Activated naive CD8-positive, alpha-beta T cell treated with anti-CD3 and anti-CD28 coated beads for 36 hours (primary cell): Measurements from ENCODE around the gene SCCPDH. TPM values are rescaled to one million over a fixed set of nuclear protein-coding genes. Genes with fewer than 3 reads are reported as not detected.
"Not testable (repeated sequence)": the region's sequence is repeated elsewhere in the genome, so short reads cannot be mapped to it uniquely, and the experiment has no call there.

Experiments used
- DNase-seq: peaks from one replicate; pipeline ENCODE4 v3.0.0; 2021
- H3K27ac Mint-ChIP-seq: one replicate; pipeline ENCODE4 v1.8.0; 2022; ENCODE audit warnings: mild to moderate bottlenecking, moderate library complexity, mixed read lengths
- H3K27me3 Mint-ChIP-seq: one replicate; pipeline ENCODE4 v1.8.0; 2022; ENCODE audit warnings: mild to moderate bottlenecking, mixed read lengths
- H3K36me3 Mint-ChIP-seq: one replicate; pipeline ENCODE4 v1.8.0; 2021; ENCODE audit warnings: mild to moderate bottlenecking, mixed read lengths
- H3K4me1 Mint-ChIP-seq: one replicate; pipeline ENCODE4 v1.8.0; 2021; ENCODE audit warnings: mixed read lengths
- H3K4me3 Mint-ChIP-seq: one replicate; pipeline ENCODE4 v1.8.0; 2022; ENCODE audit warnings: mild to moderate bottlenecking, moderate library complexity, mixed read lengths
- H3K9me3 Mint-ChIP-seq: one replicate; pipeline ENCODE4 v1.8.0; 2022; ENCODE audit warnings: mixed read lengths
- total RNA-seq, 2 experiments: library from RNA; stranded (reverse); gene quantifications; one replicate each; pipeline ENCODE4 v1.2.3, GENCODE V29; 2021

The SCCPDH gene
- total RNA-seq, 2 experiments from 2014 or later: 45.8 to 46.3 TPM

- Mint-ChIP-seq H3K27ac (peak overlapping the region; percentile 89), H3K4me3 (peak overlapping the region; percentile 97), H3K4me1 (peaks cover 18% of the 10 kb centered on the region), H3K36me3 (peaks cover 33% of the 10 kb centered on the region), H3K9me3 (peaks cover 19% of the 10 kb centered on the region), H3K27me3 (no peaks in the 10 kb centered on the region)
- no peak for DNase-seq
These were observed 504 bp downstream of the SCCPDH start for GRCh38 chr1:246724731-246725095.

- peaks cover 18% of the 10 kb centered on the region for H3K4me1 Mint-ChIP-seq
- DNase-seq: no peak
- H3K4me3 Mint-ChIP-seq: peak overlapping the region; percentile 97
- H3K27ac Mint-ChIP-seq: peak overlapping the region; percentile 89
- peaks cover 24% of the 10 kb centered on the region for H3K9me3 Mint-ChIP-seq
- H3K27me3 Mint-ChIP-seq: no peaks in the 10 kb centered on the region
- H3K36me3 Mint-ChIP-seq: peaks cover 38% of the 10 kb centered on the region
These were observed 982 bp downstream of the SCCPDH start for GRCh38 chr1:246725191-246725590.

- Mint-ChIP-seq H3K4me1 (peaks cover 18% of the 10 kb centered on the region), H3K27ac (no peak overlapping the region), H3K9me3 (peaks cover 22% of the 10 kb centered on the region), H3K27me3 (no peaks in the 10 kb centered on the region), H3K4me3 (no peak overlapping the region), H3K36me3 (peaks cover 48% of the 10 kb centered on the region)
- no peak for DNase-seq
These were observed 2.1 kb downstream of the SCCPDH start for GRCh38 chr1:246726255-246726679.

GRCh38 chr1:246726881-246727280, 2.7 kb downstream of the SCCPDH start:
- Mint-ChIP-seq H3K36me3 (peaks cover 55% of the 10 kb centered on the region), H3K9me3 (peaks cover 22% of the 10 kb centered on the region), H3K27ac (no peak overlapping the region), H3K4me1 (peaks cover 18% of the 10 kb centered on the region), H3K4me3 (no peak overlapping the region), H3K27me3 (no peaks in the 10 kb centered on the region)
- DNase-seq: no peak

- Mint-ChIP-seq H3K9me3 (peaks cover 22% of the 10 kb centered on the region), H3K36me3 (peaks cover 58% of the 10 kb centered on the region), H3K4me3 (no peak overlapping the region), H3K27me3 (no peaks in the 10 kb centered on the region), H3K4me1 (peaks cover 18% of the 10 kb centered on the region), H3K27ac (no peak overlapping the region)
- no peak for DNase-seq
These were observed 3.4 kb downstream of the SCCPDH start for GRCh38 chr1:246727594-246727993.

GRCh38 chr1:246728311-246728710, 4.1 kb downstream of the SCCPDH start:
- Mint-ChIP-seq H3K27ac (no peak overlapping the region), H3K27me3 (no peaks in the 10 kb centered on the region), H3K9me3 (peaks cover 22% of the 10 kb centered on the region), H3K4me1 (peaks cover 18% of the 10 kb centered on the region), H3K36me3 (peaks cover 58% of the 10 kb centered on the region), H3K4me3 (no peak overlapping the region)
- DNase-seq: no peak

GRCh38 chr1:246729040-246729439, 4.8 kb downstream of the SCCPDH start:
- H3K27me3 Mint-ChIP-seq, H3K4me3 Mint-ChIP-seq, DNase-seq: not testable (repeated sequence)
- Mint-ChIP-seq H3K9me3 (peaks cover 22% of the 10 kb centered on the region), H3K27ac (peak overlapping the region; percentile 27), H3K4me1 (peaks cover 22% of the 10 kb centered on the region), H3K36me3 (peaks cover 65% of the 10 kb centered on the region)

- H3K27me3 Mint-ChIP-seq: no peaks in the 10 kb centered on the region
- no peak overlapping the region for H3K27ac Mint-ChIP-seq
- H3K4me3 Mint-ChIP-seq: no peak overlapping the region
- H3K36me3 Mint-ChIP-seq: peaks cover 75% of the 10 kb centered on the region
- peaks cover 22% of the 10 kb centered on the region for H3K9me3 Mint-ChIP-seq
- peaks cover 13% of the 10 kb centered on the region for H3K4me1 Mint-ChIP-seq
- no peak for DNase-seq
These were observed 6.6 kb downstream of the SCCPDH start for GRCh38 chr1:246730839-246731238.

- H3K27me3 Mint-ChIP-seq, H3K4me3 Mint-ChIP-seq, DNase-seq, H3K27ac Mint-ChIP-seq, H3K4me1 Mint-ChIP-seq: not testable (repeated sequence)
- H3K9me3 Mint-ChIP-seq: peaks cover 22% of the 10 kb centered on the region
- H3K36me3 Mint-ChIP-seq: peaks cover 74% of the 10 kb centered on the region
These were observed 7.7 kb downstream of the SCCPDH start for GRCh38 chr1:246731873-246732272.

- Mint-ChIP-seq H3K9me3 (peaks cover 13% of the 10 kb centered on the region), H3K27ac (no peak overlapping the region), H3K36me3 (peaks cover 76% of the 10 kb centered on the region), H3K27me3 (no peaks in the 10 kb centered on the region), H3K4me3 (no peak overlapping the region), H3K4me1 (peaks cover 9% of the 10 kb centered on the region)
- DNase-seq: no peak
These were observed 9.5 kb downstream of the SCCPDH start for GRCh38 chr1:246733704-246734103.

GRCh38 chr1:246734866-246735265, 10.7 kb downstream of the SCCPDH start:
- H3K27me3 Mint-ChIP-seq: no peaks in the 10 kb centered on the region
- no peak overlapping the region for H3K4me3 Mint-ChIP-seq
- DNase-seq: no peak
- H3K9me3 Mint-ChIP-seq: peaks cover 9% of the 10 kb centered on the region
- H3K36me3 Mint-ChIP-seq: peaks cover 75% of the 10 kb centered on the region
- no peak overlapping the region for H3K27ac Mint-ChIP-seq
- peaks cover 9% of the 10 kb centered on the region for H3K4me1 Mint-ChIP-seq

GRCh38 chr1:246735735-246736134, 11.5 kb downstream of the SCCPDH start:
- Mint-ChIP-seq H3K4me3 (no peak overlapping the region), H3K27me3 (no peaks in the 10 kb centered on the region), H3K4me1 (peaks cover 9% of the 10 kb centered on the region), H3K36me3 (peaks cover 70% of the 10 kb centered on the region), H3K27ac (no peak overlapping the region), H3K9me3 (peaks cover 6% of the 10 kb centered on the region)
- DNase-seq: no peak

GRCh38 chr1:246742396-246742795, 18.2 kb downstream of the SCCPDH start:
- Mint-ChIP-seq H3K36me3 (peaks cover 55% of the 10 kb centered on the region), H3K4me1 (no peaks in the 10 kb centered on the region), H3K27me3 (no peaks in the 10 kb centered on the region), H3K4me3 (no peak overlapping the region), H3K9me3 (peaks cover 6% of the 10 kb centered on the region), H3K27ac (no peak overlapping the region)
- DNase-seq: no peak

- peaks cover 27% of the 10 kb centered on the region for H3K36me3 Mint-ChIP-seq
- not testable (repeated sequence) for H3K9me3 Mint-ChIP-seq, H3K4me1 Mint-ChIP-seq, H3K27me3 Mint-ChIP-seq, H3K4me3 Mint-ChIP-seq, DNase-seq, H3K27ac Mint-ChIP-seq
These were observed 21.9 kb downstream of the SCCPDH start for GRCh38 chr1:246746155-246746554.

GRCh38 chr1:246748006-246748405, 23.8 kb downstream of the SCCPDH start:
- Mint-ChIP-seq H3K4me3 (no peak overlapping the region), H3K9me3 (no peaks in the 10 kb centered on the region), H3K27me3 (no peaks in the 10 kb centered on the region), H3K4me1 (no peaks in the 10 kb centered on the region), H3K27ac (no peak overlapping the region), H3K36me3 (peaks cover 12% of the 10 kb centered on the region)
- DNase-seq: no peak

GRCh38 chr1:246748867-246749266, 24.7 kb downstream of the SCCPDH start:
- Mint-ChIP-seq H3K4me3 (no peak overlapping the region), H3K27me3 (no peaks in the 10 kb centered on the region), H3K27ac (no peak overlapping the region), H3K4me1 (peaks cover 3% of the 10 kb centered on the region), H3K36me3 (peaks cover 11% of the 10 kb centered on the region), H3K9me3 (no peaks in the 10 kb centered on the region)
- DNase-seq: no peak

GRCh38 chr1:246750752-246751151, 26.5 kb downstream of the SCCPDH start:
- Mint-ChIP-seq H3K27ac (no peak overlapping the region), H3K36me3 (peaks cover 7% of the 10 kb centered on the region), H3K4me3 (no peak overlapping the region), H3K4me1 (peaks cover 3% of the 10 kb centered on the region), H3K27me3 (no peaks in the 10 kb centered on the region), H3K9me3 (no peaks in the 10 kb centered on the region)
- no peak for DNase-seq
